Endothelial cell of umbilical vein (primary cell): ENCODE data around the gene NT5DC1. TPM values are rescaled to one million over a fixed set of nuclear protein-coding genes. Genes with fewer than 3 reads are reported as not detected.

Source experiments
- BruUV-seq: library from RNA; stranded (reverse); fragments of 400-500 nt; replicated peaks from 2 replicates; lab custom pipeline; 2021; lab: Mats Ljungman, UMichigan
- CTCF ChIA-PET: fragments of 300-600, 350-600 bp; sonication (Branson Sonifier 250); formaldehyde crosslinking; loops from one replicate; lab custom pipeline; 2021; ENCODE audit warnings: antibody characterized with exemption, inconsistent platforms; lab: Charles Lee
- POLR2A ChIA-PET: fragments of 300-600, 350-600 bp; sonication (Branson Sonifier 250); formaldehyde crosslinking; loops from one replicate; lab custom pipeline; 2021; ENCODE audit warnings: antibody characterized with exemption, inconsistent platforms; lab: Charles Lee
- DNase-seq: peaks from one replicate; pipeline ENCODE4 v3.0.0-alpha.2; 2011; ENCODE audit warnings: low read depth, low spot score
- FAIRE-seq: peaks from 2 replicates; lab custom pipeline; 2011; peaks lifted over from hg19 to GRCh38; lab: Jason Lieb, UNC
- H2AFZ ChIP-seq: 2 replicates; pipeline ENCODE4 v1.6.0; 2012; ENCODE audit warnings: low read depth, low read length, control low read depth, inconsistent platforms
- H3K27ac ChIP-seq: 2 replicates; pipeline ENCODE4 v1.5.1; 2011; ENCODE audit warnings: low read depth, mild to moderate bottlenecking, control low read depth, low read length, moderate library complexity; ENCODE audit not compliant: insufficient read depth
- H3K27me3 ChIP-seq, 2 experiments: 2 replicates each; pipeline versions ENCODE4 v1.6.0 to v1.6.1; 2011; ENCODE audit warnings: low read length in 2 of 2, mixed read lengths in 1 of 2; ENCODE audit not compliant: control insufficient read depth in 2 of 2, insufficient read depth in 2 of 2
- H3K36me3 ChIP-seq, 2 experiments: 2 replicates in 1 of 2; 3 replicates in 1 of 2; pipeline ENCODE4 v1.5.1; 2011; ENCODE audit warnings: low read length in 2 of 2, mild to moderate bottlenecking in 1 of 2, moderate library complexity in 1 of 2; ENCODE audit not compliant: control insufficient read depth in 2 of 2, insufficient read depth in 2 of 2; ENCODE audit errors: extremely low read depth in 1 of 2
- H3K4me1 ChIP-seq: 3 replicates; pipeline ENCODE4 v1.5.1; 2011; ENCODE audit warnings: mild to moderate bottlenecking, low read length; ENCODE audit not compliant: control insufficient read depth, insufficient read depth; ENCODE audit errors: extremely low read depth
- H3K4me2 ChIP-seq: 2 replicates; pipeline ENCODE4 v1.6.1; 2011; ENCODE audit warnings: low read length, control low read depth, mixed read lengths; ENCODE audit not compliant: insufficient read depth
- H3K4me3 ChIP-seq, 3 experiments: fragments of 200-600 bp in 1 of 3; sonication (generic), shearing (Covaris generic) in 1 of 3; replicated peaks in 1 of 3; 2 replicates each; pipeline ENCODE4 v1.5.1; 2011 to 2016; ENCODE audit warnings: control low read depth in 3 of 3, low read length in 3 of 3, mild to moderate bottlenecking in 2 of 3, inconsistent platforms in 1 of 3, low read depth in 1 of 3, moderate library complexity in 1 of 3; ENCODE audit not compliant: insufficient read depth in 1 of 3
- H3K79me2 ChIP-seq: 2 replicates; pipeline ENCODE4 v1.6.0; 2012; ENCODE audit warnings: low read length, inconsistent platforms; ENCODE audit not compliant: control insufficient read depth, insufficient read depth
- H3K9ac ChIP-seq: replicated peaks from 2 replicates; pipeline ENCODE3; 2011; ENCODE audit warnings: low read length, control low read depth; ENCODE audit not compliant: insufficient read depth; ENCODE audit errors: extremely low read depth
- H3K9me1 ChIP-seq: replicated peaks from 3 replicates; pipeline ENCODE4 v1.6.0; 2011; ENCODE audit warnings: mild to moderate bottlenecking, low read length; ENCODE audit not compliant: control insufficient read depth, insufficient read depth; ENCODE audit errors: extremely low read depth
- H3K9me3 ChIP-seq: replicated peaks from 2 replicates; pipeline ENCODE4 v1.5.1; 2012; ENCODE audit warnings: low read length, inconsistent platforms; ENCODE audit not compliant: control insufficient read depth, insufficient read depth
- H4K20me1 ChIP-seq: replicated peaks from 2 replicates; pipeline ENCODE3; 2011; ENCODE audit warnings: mild to moderate bottlenecking, low read length; ENCODE audit not compliant: control insufficient read depth, insufficient read depth; ENCODE audit errors: extremely low read depth
- CTCF ChIP-seq, 2 donors: IDR thresholded peaks; 1 replicate in 1 of 2; 2 replicates in 1 of 2; pipeline ENCODE4 v1.5.1; 2011; ENCODE audit warnings: low read length in 2 of 2, mild to moderate bottlenecking in 2 of 2, moderate library complexity in 2 of 2, control low read depth in 1 of 2, inconsistent platforms in 1 of 2, low read depth in 1 of 2; ENCODE audit not compliant: insufficient read depth in 1 of 2; ENCODE audit errors: extremely low read depth in 1 of 2
- EZH2 ChIP-seq: IDR thresholded peaks from 2 replicates; pipeline ENCODE4 v1.6.1; 2012; ENCODE audit warnings: borderline replicate concordance, low read depth, mild to moderate bottlenecking, moderate library complexity, low read length, inconsistent platforms; ENCODE audit not compliant: severe bottlenecking
- FOS ChIP-seq: IDR thresholded peaks from 2 replicates; pipeline ENCODE4 v1.6.1; 2011; ENCODE audit warnings: mild to moderate bottlenecking, low read length, moderate library complexity, borderline replicate concordance; ENCODE audit not compliant: insufficient read depth
- GATA2 ChIP-seq: IDR thresholded peaks from 2 replicates; pipeline ENCODE4 v1.7.0; 2011; ENCODE audit warnings: low read depth, mild to moderate bottlenecking, moderate library complexity, mixed read lengths, low read length; ENCODE audit not compliant: insufficient read length, insufficient read depth
- JUN ChIP-seq: IDR thresholded peaks from 2 replicates; pipeline ENCODE4 v1.6.1; 2011; ENCODE audit warnings: borderline replicate concordance, low read depth; ENCODE audit not compliant: insufficient read length, insufficient read depth
- MYC ChIP-seq: IDR thresholded peaks from one replicate; pipeline ENCODE4 v1.6.1; 2011; ENCODE audit warnings: mild to moderate bottlenecking, low read depth, low read length
- POLR2A ChIP-seq: IDR thresholded peaks from 2 replicates; pipeline ENCODE4 v1.6.1; 2012; ENCODE audit warnings: low read depth, mild to moderate bottlenecking, control low read depth, low read length
- POLR2AphosphoS5 ChIP-seq: IDR thresholded peaks from 2 replicates; pipeline ENCODE4 v1.6.1; 2012; ENCODE audit warnings: low read depth, mild to moderate bottlenecking, control low read depth, low read length, moderate library complexity; ENCODE audit not compliant: insufficient read depth
- dilution Hi-C: fragments of 300-500 bp; cut with MboI; formaldehyde crosslinking; loops from one replicate; pipeline ENCODE4 v1.15.0; 2019; ENCODE audit warnings: low sequenced_read_pairs; ENCODE audit not compliant: extremely low pct_ligation_motif_present
- intact Hi-C: fragments of 100-400 bp; cut with micrococcal nuclease; formaldehyde crosslinking; loops from one replicate; pipeline ENCODE4 v1.10.0; 2022
- polyA plus RNA-seq, 4 experiments: library from polyadenylated mRNA; depleted of rRNA in 3 of 4; stranded (reverse) in 3 of 4; unstranded in 1 of 4; fragments of >200 nt; gene quantifications; 2 replicates each; pipeline versions ENCODE4 v1.2.1 to v1.2.3, GENCODE V29; 2011 to 2012; ENCODE audit warnings: missing spikeins in 1 of 4
- total RNA-seq: library from RNA; stranded (reverse); gene quantifications from 2 replicates; pipeline ENCODE4 v1.2.3, GENCODE V29; 2021
- TF ChIP-seq, protein P1 (sequence below): IDR thresholded peaks from 2 replicates; pipeline ENCODE4 v1.6.1; 2011; ENCODE audit not compliant: insufficient read depth, insufficient read length

The NT5DC1 gene
- total and polyA plus RNA-seq, 2 donors (not counting 3 experiments of a cell fraction or from before 2014, with no cell fraction given), result 11.3 to 24.3 TPM

DNA sequence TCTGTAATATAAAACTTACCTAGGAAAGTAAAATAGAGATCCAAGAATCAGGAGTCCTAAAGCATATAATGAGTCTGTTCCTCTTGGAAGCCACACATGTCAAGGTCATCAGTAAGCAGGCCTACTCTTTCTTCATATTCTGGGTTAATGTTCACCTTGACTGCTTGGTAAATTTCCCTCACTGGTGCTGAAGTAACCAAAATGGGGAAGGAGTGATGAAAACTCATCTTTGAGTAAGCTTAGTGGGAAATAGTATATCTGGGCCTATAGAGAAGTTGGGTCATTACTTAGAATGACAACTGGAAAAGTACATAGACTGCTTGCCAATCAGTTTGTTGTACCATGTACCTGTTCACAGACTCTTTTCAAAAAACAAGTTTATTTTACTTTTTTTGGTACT lies 146.6 kb downstream of the NT5DC1 start:
- Histone ChIP-seq H2AFZ (no peak overlapping the region), H4K20me1 (no peaks in the 10 kb centered on the region), H3K4me1 (peaks cover 39% of the 10 kb centered on the region), H3K9me3 (no peaks in the 10 kb centered on the region), H3K27ac (no peak overlapping the region), H3K9ac (no peak overlapping the region), H3K4me2 (no peak overlapping the region), H3K4me3 (no peak overlapping the region), H3K27me3 (no peaks in the 10 kb centered on the region), H3K36me3 (peaks cover 0 to 2% of the 10 kb centered on the region in 2 experiments), H3K79me2 (peaks cover 12% of the 10 kb centered on the region), H3K9me1 (no peaks in the 10 kb centered on the region)
- POLR2A ChIA-PET, result no interaction called here
- dilution Hi-C loops, result no loop called here
- FAIRE-seq, result no peak
- TF ChIP-seq JUN (no peak), EZH2 (no peak), MYC (no peak), CTCF (IDR thresholded peaks at IDR 0.05; ENCODE audit: extremely low read depth in 1 of 2, insufficient read depth in 1 of 2, low read depth in 1 of 2, low read length in 2 of 2) (no peak), POLR2AphosphoS5 (no peak), POLR2A (no peak), FOS (no peak), GATA2 (no peak)
- TF ChIP-seq, protein P1, sequence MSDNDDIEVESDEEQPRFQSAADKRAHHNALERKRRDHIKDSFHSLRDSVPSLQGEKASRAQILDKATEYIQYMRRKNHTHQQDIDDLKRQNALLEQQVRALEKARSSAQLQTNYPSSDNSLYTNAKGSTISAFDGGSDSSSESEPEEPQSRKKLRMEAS, result no peak
- intact Hi-C loops, result no loop called here
- no TSS peak for BruUV-seq
- CTCF ChIA-PET, result interaction anchor here (1.7 to 10.1 kb wide), 2 partner anchors 21 to 30 kb away, joined by 6 to 90 read pairs; no protein-coding TSS in a partner anchor
- no peak for DNase-seq
